Stimulated activated CD4-positive, alpha-beta T cell treated with anti-CD3 and anti-CD28 coated beads, TNF-alpha, amount 100 ng/mL, for 24 hours (primary cell): ENCODE data around the gene HDAC10.

Experiments
- DNase-seq, 3 experiments: peaks; one replicate each; pipeline ENCODE4 v3.0.0-alpha.2; 2020; ENCODE audit warnings: low read depth in 3 of 3

Gene HDAC10

DNA sequence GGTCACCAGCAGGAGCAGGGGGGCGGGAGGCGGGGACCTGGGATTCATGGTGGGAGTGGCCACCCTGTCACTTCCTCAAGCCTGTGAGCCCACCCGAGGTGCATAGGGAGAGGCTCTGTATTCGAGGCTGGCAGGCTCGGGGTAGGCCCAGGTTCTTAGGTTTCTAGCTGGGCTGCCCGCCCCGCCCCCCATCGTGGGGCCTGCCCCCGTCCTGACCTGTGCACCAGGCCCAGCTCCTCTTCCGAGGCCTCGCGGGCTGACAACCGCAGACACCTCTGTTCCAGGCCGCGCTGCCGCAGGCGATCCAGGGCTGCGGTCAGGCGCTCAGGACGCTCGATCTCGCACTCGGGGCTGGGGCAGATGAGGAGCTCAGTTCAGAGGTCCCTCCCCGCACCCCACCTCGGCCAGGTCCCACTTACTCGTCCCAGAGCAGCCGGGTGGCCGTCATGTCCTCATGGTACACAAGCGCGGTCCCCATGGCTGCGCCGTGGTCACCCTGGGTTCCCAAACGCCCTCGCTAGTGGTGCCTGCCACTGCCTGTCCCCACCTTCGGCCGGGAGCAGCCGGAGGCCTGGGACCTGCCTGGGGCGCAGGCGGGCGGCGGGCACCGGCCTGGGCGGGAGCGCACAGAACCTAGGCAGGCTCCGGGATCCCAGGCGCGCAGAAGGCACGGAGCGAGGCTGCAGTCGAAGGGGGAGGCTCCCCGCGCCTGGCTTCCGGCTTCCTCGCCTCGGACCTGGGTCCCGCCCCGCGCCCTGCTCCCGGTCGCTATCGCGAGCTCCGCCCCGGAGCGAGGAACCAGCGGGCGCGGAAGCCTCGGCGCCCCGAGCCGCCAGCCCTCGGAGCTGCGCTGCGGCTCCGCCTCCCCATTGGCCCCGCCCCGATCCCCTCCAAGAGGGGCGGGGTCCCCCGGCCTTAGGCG, at the start of gene HDAC10:
HDAC10 (minus strand) TSS at position 711 of the 922 bp plus-strand sequence; CDS start at position 478, 233 bp downstream.
- DNase-seq: peak; percentile 49 to 86 (median 73)

- DNase-seq: no peak
Observed at GRCh38 chr22:50300620-50301257, 49.7 kb upstream of the HDAC10 start.

- no peak for DNase-seq
Observed at GRCh38 chr22:50299785-50300619, 48.9 kb upstream of the HDAC10 start.

DNA sequence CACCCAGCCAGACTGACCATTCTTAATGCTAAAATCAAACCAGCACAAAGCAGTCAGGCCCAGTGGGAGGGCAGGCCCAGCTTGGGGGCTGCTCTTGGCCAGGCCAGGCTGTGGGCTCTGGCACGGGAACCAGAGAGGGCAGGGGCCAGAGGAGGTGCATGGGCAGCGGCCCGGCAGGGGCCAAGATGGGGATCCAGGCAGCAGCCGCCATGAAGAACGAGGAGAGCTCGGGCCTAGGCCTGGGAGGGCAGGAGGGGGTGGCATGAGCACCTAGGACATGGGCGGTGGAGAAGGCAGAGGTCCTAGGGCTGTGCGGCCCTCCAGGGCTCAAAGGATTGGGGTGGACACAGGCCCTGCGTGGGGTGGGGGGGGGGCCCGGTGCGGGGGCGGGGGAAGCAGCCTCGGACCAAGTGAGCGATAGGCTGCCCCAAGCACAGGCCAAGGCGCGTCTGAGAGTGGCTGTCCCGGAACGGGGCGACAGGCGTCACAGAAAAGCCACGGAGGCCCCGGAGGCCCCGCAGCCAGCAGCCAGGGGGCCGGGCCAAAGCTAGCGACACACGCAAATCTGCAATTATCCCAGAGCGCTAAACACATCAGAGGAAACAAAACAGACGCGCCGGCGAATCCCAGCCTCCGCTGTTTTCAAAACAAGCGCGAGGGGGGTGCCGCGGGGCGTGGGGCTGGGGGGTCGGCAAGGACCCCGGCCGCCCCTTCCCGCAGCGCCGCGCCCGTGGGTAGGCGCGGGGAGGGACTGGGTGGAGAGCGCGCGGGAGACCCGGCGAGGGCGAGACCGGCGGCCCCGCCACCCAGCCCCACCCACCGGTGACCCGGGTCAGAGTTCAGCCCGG, 48.1 kb upstream of the HDAC10 start:
- no peak for DNase-seq

DNA sequence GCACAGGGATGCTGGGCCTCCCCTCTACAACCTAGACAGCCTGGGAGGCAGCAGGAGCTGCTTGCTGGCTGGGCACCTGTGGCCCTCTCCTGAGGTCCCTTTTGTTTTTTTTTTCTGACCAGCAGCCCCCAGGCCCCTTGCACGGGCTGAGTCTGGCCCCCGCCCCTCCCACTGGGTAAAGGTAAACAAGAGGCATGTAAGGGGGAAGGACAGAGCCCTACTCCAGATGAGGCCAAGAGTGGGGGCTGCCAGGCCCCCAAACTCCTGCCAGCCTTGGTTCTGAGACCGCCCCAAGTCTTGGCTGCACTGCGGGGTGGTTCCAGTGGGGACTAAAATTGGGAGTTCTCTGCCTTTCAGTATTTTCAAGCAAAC, 47.2 kb upstream of the HDAC10 start:
- DNase-seq: no peak

- no peak for DNase-seq
Observed at GRCh38 chr22:50297510-50298265, 46.6 kb upstream of the HDAC10 start.

- no peak for DNase-seq
Observed at GRCh38 chr22:50296658-50297490, 45.8 kb upstream of the HDAC10 start.

DNA sequence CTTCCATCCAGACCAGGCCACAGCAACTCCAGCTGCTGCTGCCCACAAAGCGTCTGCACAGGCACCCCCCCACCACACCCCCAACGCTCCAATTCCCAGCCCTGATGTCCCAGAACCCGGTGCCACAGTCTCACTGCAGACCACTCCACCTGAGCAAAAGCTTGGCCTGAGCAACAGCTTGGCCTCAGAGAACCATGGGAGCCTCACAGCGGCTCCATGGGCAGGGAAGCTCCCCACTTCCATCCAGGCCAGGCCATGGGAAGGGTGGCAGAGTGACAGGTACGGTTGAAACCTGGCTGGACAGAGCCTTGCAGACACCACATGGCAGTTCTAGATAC, 43.2 kb upstream of the HDAC10 start:
- DNase-seq: no peak

GRCh38 chr22:50293441-50294318, 42.6 kb upstream of the HDAC10 start:
- DNase-seq: no peak

GRCh38 chr22:50292643-50293440, 41.8 kb upstream of the HDAC10 start:
- no peak for DNase-seq

DNA sequence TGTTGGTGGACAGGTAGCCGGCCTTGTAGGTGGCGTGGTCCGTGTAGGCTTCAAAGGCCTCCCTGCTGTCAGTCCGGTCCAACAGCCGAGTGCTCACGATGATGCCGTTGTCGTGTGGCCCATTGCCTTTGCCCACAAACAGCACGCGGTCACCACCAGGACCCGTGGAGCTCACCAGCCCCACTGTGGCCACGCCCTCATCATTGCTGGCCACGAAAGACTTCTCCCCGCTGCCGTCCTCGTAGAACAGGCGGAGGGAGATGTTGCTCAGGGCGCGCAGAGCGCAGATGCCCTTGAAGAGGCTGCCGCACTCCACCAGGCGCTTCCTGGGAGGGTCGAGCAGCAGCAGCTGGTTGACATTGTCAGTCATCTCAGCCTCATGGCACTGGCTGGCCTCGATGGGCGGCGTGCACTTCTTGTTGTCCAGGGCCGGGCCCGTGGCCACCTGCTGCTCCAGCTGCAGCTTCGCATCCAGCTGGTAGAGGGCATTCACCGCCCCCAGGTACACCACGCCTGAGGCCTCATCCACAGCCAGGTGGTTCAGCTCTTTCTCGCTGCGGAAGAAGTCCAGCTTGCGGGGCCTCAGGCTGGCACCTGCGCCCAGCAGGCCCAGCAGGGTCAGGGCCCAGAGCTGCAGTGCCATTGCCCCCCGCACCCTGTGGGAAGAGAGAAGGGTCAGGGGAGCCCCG, 39.0 kb upstream of the HDAC10 start:
- DNase-seq: no peak

DNA sequence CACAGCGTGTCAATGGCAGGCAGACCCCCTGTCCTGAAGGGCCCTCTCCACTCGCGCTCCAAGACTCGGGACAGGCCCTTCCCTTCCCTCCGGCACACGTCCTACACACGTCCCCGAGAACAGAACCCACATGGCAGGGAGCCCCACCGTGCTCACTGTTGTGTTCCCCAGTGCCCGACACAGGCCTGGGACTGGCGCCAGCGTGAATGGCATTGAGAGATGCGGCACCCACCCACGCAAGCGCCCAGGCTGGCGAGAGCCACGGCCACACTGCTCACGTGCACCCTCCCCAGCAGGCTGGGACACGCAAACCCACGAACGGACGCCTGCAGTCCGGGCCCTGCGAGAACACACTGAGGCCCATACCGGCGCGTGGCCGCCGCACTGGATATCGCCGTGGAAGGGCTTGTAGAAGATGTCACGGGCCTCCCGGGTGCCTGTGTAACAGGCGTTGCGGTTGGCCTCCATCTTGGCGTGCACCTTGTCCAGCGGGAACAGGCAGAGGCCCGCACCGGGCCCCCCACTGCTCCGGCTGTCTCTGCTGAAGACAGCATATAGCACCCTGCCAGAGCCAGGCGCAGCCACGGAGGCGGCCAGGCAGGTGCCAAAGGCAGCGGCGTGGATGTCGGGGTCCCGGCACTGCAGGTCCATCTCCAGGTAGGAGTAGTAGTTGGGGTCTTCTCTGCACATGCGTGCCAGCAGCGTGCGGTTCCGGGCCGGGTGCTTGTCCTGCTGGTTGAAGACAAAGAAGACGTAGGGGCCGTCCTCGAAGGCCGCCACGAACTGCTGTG, 38.3 kb upstream of the HDAC10 start:
- no peak for DNase-seq

DNA sequence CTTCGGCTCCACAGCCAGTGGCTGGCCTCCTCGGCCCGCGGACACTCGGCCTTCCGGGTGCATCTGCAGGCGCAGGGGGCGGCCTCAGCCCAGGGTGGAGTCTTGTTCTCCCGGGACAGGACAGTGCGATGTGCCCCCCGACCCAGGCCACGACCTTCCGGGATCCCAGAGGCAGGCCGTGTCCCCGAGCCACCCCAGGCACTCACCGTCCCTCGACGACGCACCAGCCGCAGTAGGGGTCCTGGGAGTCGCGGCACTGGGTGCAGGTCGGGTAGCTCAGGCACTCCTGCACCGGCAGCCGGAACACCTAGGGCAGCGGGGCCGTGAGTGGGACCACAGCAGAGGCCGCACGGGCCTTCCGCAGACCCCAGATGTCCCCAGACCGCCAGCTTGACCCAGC, 36.7 kb upstream of the HDAC10 start:
- no peak for DNase-seq

GRCh38 chr22:50286701-50287318, 35.7 kb upstream of the HDAC10 start:
- no peak for DNase-seq

DNA sequence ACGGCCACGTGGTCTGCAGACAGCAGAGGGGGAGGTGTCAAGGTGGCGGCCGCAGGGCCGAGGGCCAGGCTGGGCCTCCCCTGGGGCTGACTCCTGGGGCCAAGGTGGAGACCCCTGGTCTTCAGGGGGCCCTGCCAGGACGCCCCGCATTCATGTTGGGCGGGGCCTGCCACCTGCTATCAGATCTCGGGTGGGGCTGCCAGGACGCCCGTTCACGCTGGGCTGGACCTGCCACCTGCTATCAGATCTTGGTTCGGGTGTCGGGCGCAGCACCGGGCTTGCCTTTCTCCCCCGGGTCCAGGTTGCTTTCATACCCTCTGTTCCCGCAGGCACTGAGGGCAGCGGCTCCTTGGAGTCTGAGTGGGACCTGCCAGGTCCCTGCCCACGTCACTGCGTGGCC, 35.2 kb upstream of the HDAC10 start:
- no peak for DNase-seq
